HEK293 (cell line): Measurements from ENCODE around the gene RAB3B.

Experiments used
- KLF7 ChIP-seq: fragments of 450-650 bp; formaldehyde crosslinking; IDR thresholded peaks from 2 replicates; pipeline ENCODE4 v1.5.1; 2016; ENCODE audit warnings: missing biosample characterization, missing genetic modification characterization, borderline replicate concordance
- ZBTB20 ChIP-seq: fragments of 450-650 bp; formaldehyde crosslinking; IDR thresholded peaks from 2 replicates; pipeline ENCODE4 v1.5.1; 2016; ENCODE audit warnings: missing biosample characterization, missing genetic modification characterization
- ZNF302 ChIP-seq: fragments of 450-650 bp; formaldehyde crosslinking; IDR thresholded peaks from 2 replicates; pipeline ENCODE4 v1.5.1; 2016; ENCODE audit warnings: missing biosample characterization, missing genetic modification characterization, low read depth
- TF ChIP-seq, protein P1 (sequence below): fragments of 450-650 bp; formaldehyde crosslinking; IDR thresholded peaks from 2 replicates; pipeline ENCODE4 v1.5.1; 2017; ENCODE audit warnings: missing biosample characterization, missing genetic modification characterization
- TF ChIP-seq, protein P2 (sequence below): fragments of 450-650 bp; formaldehyde crosslinking; IDR thresholded peaks from 2 replicates; pipeline ENCODE4 v1.5.1; 2016; ENCODE audit warnings: missing biosample characterization, missing genetic modification characterization

DNA sequence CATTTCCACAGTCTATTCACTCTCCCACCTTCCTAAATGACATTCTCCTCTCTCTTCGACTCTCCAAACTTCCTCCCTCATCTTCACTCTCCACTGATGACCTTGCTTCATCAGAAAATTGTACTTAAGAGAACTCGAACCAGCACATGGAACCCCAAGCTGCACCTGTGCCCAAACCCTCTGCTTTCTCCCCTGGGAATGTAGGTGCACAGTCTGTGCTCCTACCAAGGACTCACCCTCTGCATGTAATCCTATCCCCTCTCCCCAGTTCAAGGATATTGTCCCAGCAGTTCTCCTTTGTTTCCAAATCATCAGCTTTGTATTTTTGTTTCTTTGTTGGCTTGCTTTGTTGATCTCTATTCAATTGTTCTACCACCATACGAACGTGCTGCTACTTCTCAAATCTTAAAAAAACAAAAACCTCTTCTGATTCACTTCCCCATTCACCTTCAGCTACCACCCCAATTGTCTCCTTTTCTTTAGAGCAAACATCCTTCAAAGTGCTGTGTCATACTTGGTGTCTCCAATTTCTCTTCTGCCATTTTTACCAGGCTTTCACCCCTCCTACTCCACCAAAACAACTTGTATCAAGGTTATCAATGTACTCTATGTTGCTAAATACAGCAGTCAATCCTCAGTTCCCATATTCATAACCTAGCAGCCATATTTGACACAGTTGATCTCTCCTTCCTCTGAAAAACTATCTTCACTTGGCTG lies 26.8 kb downstream of the RAB3B start:
- TF ChIP-seq ZBTB20: no peak
- TF ChIP-seq, protein P1, sequence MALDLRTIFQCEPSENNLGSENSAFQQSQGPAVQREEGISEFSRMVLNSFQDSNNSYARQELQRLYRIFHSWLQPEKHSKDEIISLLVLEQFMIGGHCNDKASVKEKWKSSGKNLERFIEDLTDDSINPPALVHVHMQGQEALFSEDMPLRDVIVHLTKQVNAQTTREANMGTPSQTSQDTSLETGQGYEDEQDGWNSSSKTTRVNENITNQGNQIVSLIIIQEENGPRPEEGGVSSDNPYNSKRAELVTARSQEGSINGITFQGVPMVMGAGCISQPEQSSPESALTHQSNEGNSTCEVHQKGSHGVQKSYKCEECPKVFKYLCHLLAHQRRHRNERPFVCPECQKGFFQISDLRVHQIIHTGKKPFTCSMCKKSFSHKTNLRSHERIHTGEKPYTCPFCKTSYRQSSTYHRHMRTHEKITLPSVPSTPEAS (tag by site-specific recombination): no peak
- TF ChIP-seq, protein P2, sequence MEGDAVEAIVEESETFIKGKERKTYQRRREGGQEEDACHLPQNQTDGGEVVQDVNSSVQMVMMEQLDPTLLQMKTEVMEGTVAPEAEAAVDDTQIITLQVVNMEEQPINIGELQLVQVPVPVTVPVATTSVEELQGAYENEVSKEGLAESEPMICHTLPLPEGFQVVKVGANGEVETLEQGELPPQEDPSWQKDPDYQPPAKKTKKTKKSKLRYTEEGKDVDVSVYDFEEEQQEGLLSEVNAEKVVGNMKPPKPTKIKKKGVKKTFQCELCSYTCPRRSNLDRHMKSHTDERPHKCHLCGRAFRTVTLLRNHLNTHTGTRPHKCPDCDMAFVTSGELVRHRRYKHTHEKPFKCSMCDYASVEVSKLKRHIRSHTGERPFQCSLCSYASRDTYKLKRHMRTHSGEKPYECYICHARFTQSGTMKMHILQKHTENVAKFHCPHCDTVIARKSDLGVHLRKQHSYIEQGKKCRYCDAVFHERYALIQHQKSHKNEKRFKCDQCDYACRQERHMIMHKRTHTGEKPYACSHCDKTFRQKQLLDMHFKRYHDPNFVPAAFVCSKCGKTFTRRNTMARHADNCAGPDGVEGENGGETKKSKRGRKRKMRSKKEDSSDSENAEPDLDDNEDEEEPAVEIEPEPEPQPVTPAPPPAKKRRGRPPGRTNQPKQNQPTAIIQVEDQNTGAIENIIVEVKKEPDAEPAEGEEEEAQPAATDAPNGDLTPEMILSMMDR (tag by site-specific recombination): no peak
- no peak for TF ChIP-seq ZNF302
- no peak for TF ChIP-seq KLF7 (tag by site-specific recombination)
